ENCODE measurements around the gene STARD7. TPM values are rescaled to one million over a fixed set of nuclear protein-coding genes. Genes with fewer than 3 reads are reported as not detected.

The STARD7 gene
- total and polyA plus RNA-seq, 7 experiments from 2014 or later = 56.5 to 133 (median 75.7) TPM

DNA sequence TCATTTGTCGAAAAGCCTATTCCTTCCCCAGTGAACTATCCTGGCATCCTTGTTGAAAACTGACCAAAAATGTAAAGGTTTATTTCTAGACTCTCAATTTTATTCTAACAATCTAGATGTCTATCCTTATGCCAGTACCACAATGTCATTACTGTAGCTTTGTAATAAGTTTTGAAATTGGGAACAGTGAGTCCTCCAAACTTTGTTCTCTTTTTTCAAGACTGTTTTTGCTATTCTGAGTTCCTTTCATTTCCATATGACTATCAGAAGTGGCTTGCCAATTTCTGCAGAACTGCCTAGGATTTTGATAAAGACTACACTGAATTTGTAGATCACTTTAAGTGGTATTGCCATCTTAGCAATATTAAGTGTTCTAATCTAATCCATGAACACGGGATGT lies 9.7 kb downstream of the STARD7 start:
- Mint-ChIP-seq H3K27ac (peak overlapping the region in 2 of 9 donors; percentile 15 to 21), H3K4me1 (peaks cover 42 to 73% (median 63%) of the 10 kb centered on the region in 7 donors), H3K9me3 (no peaks in the 10 kb centered on the region), H3K4me3 (no peak overlapping the region), H3K27me3 (no peaks in the 10 kb centered on the region), H3K36me3 (peaks cover 3 to 23% (median 12%) of the 10 kb centered on the region in 5 donors)
- no peak overlapping the region for H3K4me3 ChIP-seq (ENCODE audit: low read length)
- DNase-seq = no peak
- peaks cover 0 to 19% (median 15%) of the 10 kb centered on the region in 3 experiments for H3K36me3 ChIP-seq (ENCODE audit: control insufficient read depth in 2 of 3, insufficient read depth in 3 of 3, low read length in 3 of 3)
- H3K27ac ChIP-seq (ENCODE audit: low read depth, low read length) = no peak overlapping the region
- H3K27me3 ChIP-seq (ENCODE audit: control insufficient read depth in 2 of 2, insufficient read depth in 2 of 2, low read length in 2 of 2) = no peaks in the 10 kb centered on the region
- ATAC-seq = no peak
- H3K9me3 ChIP-seq (ENCODE audit: control insufficient read depth in 2 of 3, low read length in 3 of 3) = no peaks in the 10 kb centered on the region
- peaks cover 17 to 24% of the 10 kb centered on the region in 2 donors for H3K4me1 ChIP-seq (ENCODE audit: control insufficient read depth in 2 of 2, insufficient read depth in 2 of 2, low read length in 2 of 2)
- ChIA-PET CTCF (no interaction called here), POLR2A (no interaction called here)
- intact Hi-C loops (cut with micrococcal nuclease) = no loop called here

DNA sequence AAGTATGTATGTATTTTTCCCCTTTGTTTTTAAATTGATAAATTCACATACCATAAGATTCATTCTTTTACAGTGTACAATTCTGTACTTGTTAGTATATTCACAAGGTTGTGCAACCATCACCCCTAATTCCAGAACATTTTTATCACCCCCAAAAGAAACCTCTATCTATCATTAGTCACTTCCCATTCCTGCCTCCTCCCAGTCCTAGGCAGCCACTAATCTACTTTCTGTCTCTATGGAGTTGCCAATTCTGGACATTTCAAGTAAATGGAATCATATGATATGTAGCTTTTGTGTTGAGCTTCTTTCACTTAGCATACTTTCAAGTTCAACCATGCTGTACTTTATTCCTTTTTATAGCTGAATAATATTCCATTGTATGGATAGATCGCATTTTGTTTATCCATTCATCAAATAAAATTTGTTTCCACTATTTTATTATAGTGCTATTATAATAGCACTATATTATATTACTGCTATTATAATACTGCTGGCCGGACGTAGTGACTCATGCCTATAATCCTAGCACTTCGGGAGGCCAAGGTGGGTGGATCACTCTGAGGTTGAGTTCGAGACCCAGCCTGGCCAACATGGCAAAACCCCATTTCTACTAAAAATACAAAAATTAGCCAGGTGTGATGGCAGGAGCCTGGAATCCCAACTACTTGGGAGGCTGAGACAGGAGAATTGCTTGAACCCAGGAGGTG lies 10.9 kb downstream of the STARD7 start:
- Mint-ChIP-seq H3K4me3 (no peak overlapping the region), H3K27ac (peak overlapping the region in 3 of 9 donors; percentile 7 to 59 (median 48)), H3K4me1 (peaks cover 34 to 66% (median 56%) of the 10 kb centered on the region in 7 donors), H3K27me3 (no peaks in the 10 kb centered on the region), H3K9me3 (no peaks in the 10 kb centered on the region), H3K36me3 (peaks cover 9 to 35% (median 20%) of the 10 kb centered on the region in 5 donors)
- Histone ChIP-seq H3K4me1 (ENCODE audit: control insufficient read depth in 2 of 2, insufficient read depth in 2 of 2, low read length in 2 of 2) (peaks cover 4 to 13% of the 10 kb centered on the region in 2 donors), H3K27me3 (ENCODE audit: control insufficient read depth in 2 of 2, insufficient read depth in 2 of 2, low read length in 2 of 2) (no peaks in the 10 kb centered on the region), H3K27ac (ENCODE audit: low read depth, low read length) (no peak overlapping the region), H3K9me3 (ENCODE audit: control insufficient read depth in 2 of 3, low read length in 3 of 3) (no peaks in the 10 kb centered on the region), H3K36me3 (ENCODE audit: control insufficient read depth in 2 of 3, insufficient read depth in 3 of 3, low read length in 3 of 3) (peaks cover 3 to 31% (median 27%) of the 10 kb centered on the region in 3 experiments), H3K4me3 (ENCODE audit: low read length) (no peak overlapping the region)
- ChIA-PET CTCF (no interaction called here), POLR2A (no interaction called here)
- no peak for ATAC-seq
- no peak for DNase-seq
- intact Hi-C loops (cut with micrococcal nuclease) = no loop called here

DNA sequence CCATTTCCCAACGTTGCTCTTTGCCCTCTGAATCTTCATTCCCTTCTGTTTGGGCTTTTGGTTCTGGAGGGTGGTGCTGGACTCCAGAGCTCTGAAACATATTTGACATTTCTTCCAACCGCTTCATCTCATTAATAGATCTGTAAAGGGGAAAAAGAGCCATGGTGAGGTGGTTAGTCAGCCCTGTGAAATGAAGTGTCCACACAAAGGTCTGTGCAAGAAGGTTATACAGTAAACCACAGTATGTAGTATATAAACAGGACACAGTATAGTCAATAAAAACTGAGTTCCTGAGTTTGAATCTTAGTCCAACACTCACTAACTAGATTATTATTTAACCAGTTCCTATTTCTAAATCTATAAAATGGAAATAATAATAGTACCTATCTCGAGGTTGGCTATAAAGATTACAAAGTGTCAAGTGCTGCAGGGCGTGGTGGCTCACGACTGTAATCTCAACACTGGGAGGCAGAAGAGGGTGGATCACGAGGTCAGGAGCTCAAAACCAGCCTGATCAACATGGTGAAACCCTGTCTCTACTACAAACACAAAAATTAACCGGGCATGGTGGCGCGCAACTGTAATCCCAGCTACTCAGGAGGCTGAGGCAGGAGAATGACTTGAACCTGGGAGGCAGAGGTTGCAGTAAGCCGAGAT lies 13.1 kb downstream of the STARD7 start:
- ATAC-seq = no peak
- Histone ChIP-seq H3K4me1 (ENCODE audit: control insufficient read depth in 2 of 2, insufficient read depth in 2 of 2, low read length in 2 of 2) (peaks cover 0 to under 1% of the 10 kb centered on the region in 2 donors), H3K9me3 (ENCODE audit: control insufficient read depth in 2 of 3, low read length in 3 of 3) (no peaks in the 10 kb centered on the region), H3K4me3 (ENCODE audit: low read length) (no peak overlapping the region), H3K36me3 (ENCODE audit: control insufficient read depth in 2 of 3, insufficient read depth in 3 of 3, low read length in 3 of 3) (peaks cover 18 to 53% (median 37%) of the 10 kb centered on the region in 3 experiments), H3K27ac (ENCODE audit: low read depth, low read length) (no peak overlapping the region), H3K27me3 (ENCODE audit: control insufficient read depth in 2 of 2, insufficient read depth in 2 of 2, low read length in 2 of 2) (no peaks in the 10 kb centered on the region)
- intact Hi-C loops (cut with micrococcal nuclease) = no loop called here
- Mint-ChIP-seq H3K9me3 (no peaks in the 10 kb centered on the region), H3K4me3 (peak overlapping the region in 1 of 10 donors; percentile 45), H3K36me3 (peaks cover 9 to 47% (median 24%) of the 10 kb centered on the region in 5 donors), H3K27me3 (no peaks in the 10 kb centered on the region), H3K4me1 (peaks cover 26 to 51% (median 39%) of the 10 kb centered on the region in 7 donors), H3K27ac (peak overlapping the region in 7 of 9 donors; percentile 19 to 81 (median 43))
- CTCF ChIA-PET = interaction anchor here (0.7 kb wide), 1 partner anchor 57 kb away, joined by 3 read pairs; the partner anchor contains the start of gene ASTL
- POLR2A ChIA-PET = interaction anchor here (0.9 kb wide), 1 partner anchor 29 kb away, joined by 3 read pairs; no protein-coding TSS in a partner anchor
- DNase-seq = no peak

DNA sequence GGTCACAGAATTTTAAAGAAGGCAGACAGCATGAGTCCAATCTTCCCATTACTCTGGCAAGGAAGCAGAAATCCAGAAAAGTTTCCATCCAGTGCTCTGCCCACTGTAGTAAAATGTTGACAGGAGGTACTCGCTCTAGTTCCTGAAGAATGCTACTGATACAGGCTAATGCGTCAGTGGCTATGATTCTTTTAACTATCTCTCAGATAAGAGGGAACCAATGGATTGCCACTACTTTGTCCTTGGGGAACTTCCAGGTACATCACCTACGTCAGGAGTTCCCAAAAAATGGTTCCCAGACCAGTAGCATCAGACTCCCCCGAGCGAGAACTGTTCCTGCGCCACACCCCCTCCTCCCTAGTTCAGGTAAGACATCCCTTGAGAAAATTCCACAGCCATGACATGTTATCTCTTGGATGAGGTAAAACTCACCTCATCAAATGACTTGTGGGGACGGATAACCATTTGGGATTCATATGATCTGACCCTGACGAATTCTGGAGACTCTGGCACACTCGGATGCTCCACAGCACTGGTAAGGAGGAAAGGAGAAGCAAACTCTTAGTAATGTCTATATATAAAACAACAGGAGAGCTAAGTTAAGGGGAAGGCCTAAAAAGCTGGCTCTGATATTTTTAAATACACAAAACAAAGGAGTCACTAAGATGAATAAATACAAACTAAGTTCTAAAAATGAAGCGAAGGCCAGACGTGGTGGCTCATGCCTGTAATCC lies 16.5 kb downstream of the STARD7 start:
- Mint-ChIP-seq H3K27me3 (no peaks in the 10 kb centered on the region), H3K4me3 (no peak overlapping the region), H3K27ac (peak overlapping the region in 4 of 9 donors; percentile 14 to 49 (median 32)), H3K9me3 (no peaks in the 10 kb centered on the region), H3K36me3 (peaks cover 9 to 42% (median 26%) of the 10 kb centered on the region in 5 donors), H3K4me1 (peaks cover 0 to 28% (median 12%) of the 10 kb centered on the region in 7 donors)
- no peaks in the 10 kb centered on the region for H3K4me1 ChIP-seq (ENCODE audit: control insufficient read depth in 2 of 2, insufficient read depth in 2 of 2, low read length in 2 of 2)
- ChIA-PET CTCF (interaction anchor here (1.3 kb wide), 1 partner anchor 17 kb away, joined by 6 read pairs; no protein-coding TSS in a partner anchor), POLR2A (no interaction called here)
- no peaks in the 10 kb centered on the region for H3K9me3 ChIP-seq (ENCODE audit: control insufficient read depth in 2 of 3, low read length in 3 of 3)
- H3K36me3 ChIP-seq (ENCODE audit: control insufficient read depth in 2 of 3, insufficient read depth in 3 of 3, low read length in 3 of 3) = peaks cover 18 to 79% (median 37%) of the 10 kb centered on the region in 3 experiments
- H3K4me3 ChIP-seq (ENCODE audit: low read length) = no peak overlapping the region
- H3K27ac ChIP-seq (ENCODE audit: low read depth, low read length) = no peak overlapping the region
- no peak for DNase-seq
- no peaks in the 10 kb centered on the region for H3K27me3 ChIP-seq (ENCODE audit: control insufficient read depth in 2 of 2, insufficient read depth in 2 of 2, low read length in 2 of 2)
- intact Hi-C loops (cut with micrococcal nuclease) = no loop called here
- ATAC-seq = no peak

DNA sequence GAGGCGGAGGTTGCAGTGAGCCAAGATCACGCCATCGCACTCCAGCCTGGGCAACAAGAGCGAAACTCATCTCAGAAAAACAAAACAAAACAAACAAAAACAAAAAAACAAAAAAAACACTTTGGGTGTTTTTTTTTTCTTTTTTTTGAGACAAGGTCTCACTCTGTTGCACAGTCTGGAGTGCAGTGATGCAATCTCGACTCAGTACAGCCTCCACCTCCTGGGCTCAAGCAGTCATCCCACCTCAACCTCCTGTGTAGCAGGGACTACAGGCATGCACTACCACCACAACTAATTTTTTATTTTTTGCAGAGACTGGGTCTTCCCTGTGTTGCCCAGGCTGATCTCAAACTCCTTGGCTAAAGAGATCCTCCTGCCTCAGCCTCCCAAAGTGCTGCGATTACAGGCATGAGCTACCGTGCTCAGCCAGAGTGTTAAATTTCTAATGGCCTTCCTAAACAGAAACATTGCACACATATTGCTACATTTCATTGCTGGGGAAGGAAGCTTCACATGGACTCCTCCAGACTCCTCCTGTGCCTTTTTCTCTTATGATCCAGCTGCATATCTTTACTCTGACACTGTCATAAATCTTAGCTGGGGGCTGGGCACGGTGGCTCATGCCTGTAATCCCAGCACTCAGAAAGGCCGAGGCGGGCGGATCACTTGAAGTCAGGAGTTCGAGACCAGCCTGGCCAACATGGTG lies 19.7 kb downstream of the STARD7 start:
- intact Hi-C loops (cut with micrococcal nuclease) = no loop called here
- Mint-ChIP-seq H3K4me3 (no peak overlapping the region), H3K4me1 (peaks cover 0 to 13% (median 3%) of the 10 kb centered on the region in 7 donors), H3K27ac (no peak overlapping the region), H3K27me3 (no peaks in the 10 kb centered on the region), H3K9me3 (no peaks in the 10 kb centered on the region), H3K36me3 (peaks cover 10 to 52% (median 30%) of the 10 kb centered on the region in 5 donors)
- Histone ChIP-seq H3K9me3 (ENCODE audit: control insufficient read depth in 2 of 3, low read length in 3 of 3) (no peaks in the 10 kb centered on the region), H3K4me3 (ENCODE audit: low read length) (no peak overlapping the region), H3K27me3 (ENCODE audit: control insufficient read depth in 2 of 2, insufficient read depth in 2 of 2, low read length in 2 of 2) (no peaks in the 10 kb centered on the region), H3K36me3 (ENCODE audit: control insufficient read depth in 2 of 3, insufficient read depth in 3 of 3, low read length in 3 of 3) (peaks cover 18 to 90% (median 30%) of the 10 kb centered on the region in 3 experiments), H3K4me1 (ENCODE audit: control insufficient read depth in 2 of 2, insufficient read depth in 2 of 2, low read length in 2 of 2) (no peaks in the 10 kb centered on the region), H3K27ac (ENCODE audit: low read depth, low read length) (no peak overlapping the region)
- no peak for ATAC-seq
- ChIA-PET POLR2A (interaction anchor here (0.7 kb wide), 1 partner anchor 73 kb away, joined by 3 read pairs; no protein-coding TSS in a partner anchor), CTCF (interaction anchor here (0.6 to 0.7 kb wide), 2 partner anchors 71 to 411 kb away, joined by 3 to 5 read pairs; no protein-coding TSS in a partner anchor)
- no peak for DNase-seq

DNA sequence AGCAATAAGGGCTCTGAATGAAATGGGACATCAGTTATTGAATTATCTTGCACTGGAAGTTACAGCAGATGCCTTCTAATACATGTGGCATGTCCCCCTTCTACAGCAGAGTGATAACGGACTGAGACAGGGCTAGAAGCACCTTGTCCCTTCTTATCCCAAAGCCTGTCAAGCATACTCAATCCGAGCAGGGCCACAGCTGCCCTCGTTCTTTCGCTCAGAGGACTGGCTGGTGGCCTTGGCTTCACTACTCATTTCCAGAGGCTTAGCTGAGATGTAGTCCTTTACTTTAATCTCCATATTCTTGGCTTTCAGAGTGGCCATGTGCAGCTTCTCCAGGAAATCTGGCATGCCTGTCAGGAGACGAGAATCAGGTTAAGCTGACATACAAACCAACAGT lies 22.1 kb downstream of the STARD7 start:
- DNase-seq = no peak
- CTCF ChIA-PET = no interaction called here
- H3K4me3 Mint-ChIP-seq = no peak overlapping the region
- H3K4me1 Mint-ChIP-seq = peaks cover 0 to 6% (median 3%) of the 10 kb centered on the region in 7 donors
- H3K36me3 Mint-ChIP-seq = peaks cover 5 to 32% (median 20%) of the 10 kb centered on the region in 5 donors
- Histone ChIP-seq H3K27me3 (ENCODE audit: control insufficient read depth in 2 of 2, insufficient read depth in 2 of 2, low read length in 2 of 2) (no peaks in the 10 kb centered on the region), H3K4me1 (ENCODE audit: control insufficient read depth in 2 of 2, insufficient read depth in 2 of 2, low read length in 2 of 2) (no peaks in the 10 kb centered on the region), H3K9me3 (ENCODE audit: control insufficient read depth in 2 of 3, low read length in 3 of 3) (no peaks in the 10 kb centered on the region), H3K36me3 (ENCODE audit: control insufficient read depth in 2 of 3, insufficient read depth in 3 of 3, low read length in 3 of 3) (peaks cover 8 to 68% (median 8%) of the 10 kb centered on the region in 3 experiments), H3K27ac (ENCODE audit: low read depth, low read length) (no peak overlapping the region), H3K4me3 (ENCODE audit: low read length) (no peak overlapping the region)
- no peaks in the 10 kb centered on the region for H3K27me3 Mint-ChIP-seq
- intact Hi-C loops (cut with micrococcal nuclease) = no loop called here
- no peak for ATAC-seq
- no peaks in the 10 kb centered on the region for H3K9me3 Mint-ChIP-seq
- POLR2A ChIA-PET = interaction anchor here (1.1 kb wide), 1 partner anchor 38 kb away, joined by 3 read pairs; no protein-coding TSS in a partner anchor
- peak overlapping the region in 2 of 9 donors; percentile 25 to 52 for H3K27ac Mint-ChIP-seq

Measured in naive thymus-derived CD4-positive, alpha-beta T cell (primary cell).